Stromal cell of bone marrow (primary cell): Measurements from ENCODE around the gene SYNPO2L.

Experiments used
- DNase-seq: peaks from one replicate; pipeline ENCODE4 v3.0.0-alpha.2; 2012; ENCODE audit warnings: low read depth

Gene SYNPO2L

GRCh38 chr10:73649876-73650536 lies 5.8 kb downstream of the SYNPO2L start:
- DNase-seq: no peak

DNA sequence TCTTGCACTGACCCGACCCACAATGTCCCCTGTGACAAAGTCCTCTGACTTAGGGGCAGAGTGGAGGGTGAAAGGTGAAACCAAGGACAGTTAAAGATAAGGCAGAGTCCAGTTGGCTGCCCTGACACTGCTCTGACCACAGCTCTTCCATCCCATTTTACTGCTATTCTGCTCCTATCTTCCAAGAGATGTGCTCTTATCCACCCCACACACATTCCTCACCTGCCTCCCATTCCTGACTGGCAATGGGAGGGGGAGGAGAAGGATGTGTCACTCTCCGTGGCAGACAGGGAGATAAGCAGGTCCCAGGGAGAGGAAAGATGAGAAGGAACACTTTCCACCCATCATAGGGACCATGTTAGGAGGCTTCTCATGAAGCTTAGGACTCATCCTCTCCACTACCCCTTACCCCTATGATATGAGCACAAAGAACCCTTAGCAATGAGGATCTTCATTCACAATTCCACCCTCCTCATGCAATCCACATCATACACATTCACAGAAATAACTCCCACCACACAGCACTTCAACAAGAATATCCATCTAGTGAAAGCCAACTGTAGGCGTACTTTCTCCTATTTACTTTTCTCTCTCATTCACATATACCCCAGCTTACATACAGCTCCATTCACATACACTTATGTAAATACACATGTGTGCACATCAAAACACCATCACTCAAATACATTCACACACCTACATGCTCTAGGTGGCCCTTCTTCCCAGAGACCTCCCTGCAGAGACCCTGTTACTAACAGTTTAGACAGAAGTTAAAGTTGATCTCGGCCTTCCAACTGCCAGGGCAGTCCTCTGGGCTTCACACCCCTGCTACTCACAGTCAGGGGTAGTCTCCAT lies 6.6 kb downstream of the SYNPO2L start:
- no peak for DNase-seq

DNA sequence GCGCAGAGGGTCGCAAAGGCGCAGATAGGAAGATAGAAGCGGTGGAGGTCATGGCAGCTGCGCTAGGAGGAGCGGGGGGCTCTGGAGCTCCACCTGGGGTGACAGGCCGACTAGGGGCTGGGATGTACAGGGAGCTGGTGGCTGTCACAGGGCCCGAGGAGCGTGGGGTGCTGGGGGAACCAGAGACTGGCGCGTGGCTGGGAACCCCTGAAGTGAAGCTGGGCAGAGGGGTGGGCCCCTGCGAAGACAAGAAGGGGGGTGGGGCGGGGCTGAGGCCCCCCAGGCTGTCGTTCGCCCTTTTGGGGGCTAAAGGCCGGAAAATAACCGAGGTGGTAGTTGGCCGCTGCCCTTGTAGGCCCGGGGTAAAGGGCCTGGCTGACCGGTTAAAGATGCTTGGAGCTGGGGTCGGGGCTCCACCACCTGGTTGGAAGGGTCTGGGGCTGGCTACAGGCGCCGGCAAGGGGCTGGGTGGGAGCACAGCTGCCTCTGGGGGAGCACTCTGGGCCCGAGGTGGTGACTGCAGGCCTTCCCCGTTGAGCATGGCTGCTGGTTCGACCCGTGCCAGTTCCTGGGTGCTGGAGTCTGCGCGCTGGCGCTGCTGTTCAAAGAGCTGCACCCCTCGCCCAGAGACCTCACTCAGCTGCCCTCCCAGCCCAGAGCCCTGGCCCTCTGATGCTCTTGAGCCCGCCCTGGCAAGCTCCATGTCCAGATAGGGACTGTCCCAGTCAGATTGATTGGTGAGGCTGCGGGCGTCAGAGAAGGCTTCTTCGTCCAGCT lies 7.8 kb downstream of the SYNPO2L start:
- no peak for DNase-seq

DNA sequence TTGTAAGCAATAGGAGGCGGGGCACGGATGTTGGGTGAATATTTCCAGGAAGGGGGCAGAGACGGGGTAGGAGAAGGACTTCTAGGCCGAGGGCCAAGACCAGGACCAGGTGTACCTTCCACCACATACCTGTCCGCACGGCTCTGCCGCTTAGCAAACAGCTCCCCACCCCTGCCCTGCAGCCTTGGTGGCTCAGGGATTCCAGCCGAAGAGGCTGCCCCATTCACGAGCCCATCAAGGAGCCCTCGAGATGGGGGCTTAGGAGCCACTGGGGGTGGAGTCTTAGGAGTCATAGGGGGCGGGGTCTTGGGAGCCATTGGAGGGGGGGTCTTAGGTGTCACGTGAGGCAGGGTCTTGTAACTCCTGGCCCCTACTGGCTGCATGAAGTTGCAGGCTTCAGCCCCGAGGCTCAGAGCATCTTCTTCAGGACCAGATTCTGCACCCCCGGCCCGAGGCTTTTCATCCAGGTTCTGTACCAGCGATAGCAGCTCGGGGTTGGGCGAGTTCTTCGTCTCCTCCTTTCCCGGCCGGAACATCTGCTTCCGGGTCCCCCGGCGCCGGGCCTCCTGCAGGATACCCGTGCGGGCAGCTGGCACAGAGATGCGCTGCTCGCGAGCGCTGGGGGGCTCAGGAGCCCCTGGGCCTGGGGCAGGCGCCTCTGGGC lies 8.5 kb downstream of the SYNPO2L start:
- peak; percentile 4 for DNase-seq

DNA sequence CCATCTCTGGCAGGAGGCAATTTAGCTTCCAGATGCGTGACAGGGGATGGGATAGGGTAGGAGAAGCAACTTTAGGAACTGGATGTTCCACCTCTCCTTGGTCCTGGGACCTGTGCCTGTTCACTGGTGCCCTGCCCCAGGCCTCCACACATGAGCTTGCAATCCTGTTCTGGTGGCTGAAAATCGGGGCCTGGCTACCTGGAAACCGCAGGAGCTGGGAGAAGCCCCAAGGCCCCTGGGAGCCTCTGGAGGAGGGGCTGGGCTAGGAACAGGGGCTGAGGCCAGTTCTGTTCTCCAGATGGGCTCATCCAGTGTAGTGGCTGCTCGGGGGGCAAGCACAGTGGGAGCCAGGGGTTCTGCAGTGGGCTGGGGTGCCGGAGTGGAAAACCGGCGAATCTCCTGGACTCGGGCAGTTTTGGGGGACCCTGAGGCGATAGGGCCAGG lies 9.2 kb downstream of the SYNPO2L start:
- DNase-seq: no peak

DNA sequence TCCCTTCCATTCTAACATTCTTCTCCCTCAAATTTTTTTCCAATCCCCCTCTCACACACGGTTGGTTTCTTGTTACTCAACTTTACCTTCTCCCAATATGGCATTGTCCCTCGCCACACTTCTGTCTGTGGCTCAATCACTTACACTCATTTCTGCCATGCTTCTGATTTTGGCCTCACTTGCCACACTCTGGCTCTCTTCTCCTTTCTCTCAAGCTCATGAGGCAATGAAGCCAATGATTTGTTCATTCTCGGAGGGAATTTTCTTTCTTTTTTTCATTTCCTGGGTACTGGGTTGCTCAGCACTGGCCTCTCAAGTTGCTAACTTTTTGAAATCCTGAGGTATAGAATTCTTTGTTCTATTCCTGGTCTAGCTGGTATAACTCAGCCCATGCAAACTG lies 10.6 kb downstream of the SYNPO2L start:
- no peak for DNase-seq

GRCh38 chr10:73644767-73645166 lies 11.1 kb downstream of the SYNPO2L start:
- no peak for DNase-seq

DNA sequence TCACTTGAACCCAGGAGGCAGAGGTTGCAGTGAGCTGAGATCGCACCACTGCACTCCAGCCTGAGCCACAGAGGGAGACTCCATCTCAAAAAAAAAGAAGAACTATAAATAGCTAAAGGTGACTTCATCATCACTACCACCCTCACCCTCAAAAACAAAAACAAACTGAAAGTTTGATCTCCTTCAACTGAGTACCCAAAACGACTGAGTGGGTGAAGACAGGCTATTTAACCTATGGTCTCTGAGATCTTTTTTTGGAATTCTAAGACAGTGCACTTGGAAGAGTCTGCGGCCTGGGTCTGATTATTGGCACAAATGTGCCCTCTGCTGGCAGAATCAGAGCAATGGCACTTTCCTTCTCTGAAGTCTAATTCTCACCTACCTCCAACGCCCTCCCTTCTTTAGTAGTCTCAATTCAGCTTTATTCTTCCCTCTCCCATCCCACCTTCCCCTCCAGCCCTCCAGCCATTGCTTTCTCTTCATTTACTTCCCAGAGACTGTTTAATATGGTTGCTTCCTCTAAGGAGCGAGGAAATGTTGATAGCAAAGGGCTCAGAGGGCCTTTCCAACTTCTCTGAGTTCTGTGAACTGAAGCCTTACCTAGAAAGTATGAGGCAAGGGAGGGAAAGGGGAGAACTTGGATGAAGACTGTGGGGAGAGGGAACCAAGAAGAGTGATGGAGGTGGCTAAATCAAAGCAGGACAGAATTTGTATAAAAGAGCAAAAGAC lies 11.7 kb downstream of the SYNPO2L start:
- peak; percentile 51 for DNase-seq

DNA sequence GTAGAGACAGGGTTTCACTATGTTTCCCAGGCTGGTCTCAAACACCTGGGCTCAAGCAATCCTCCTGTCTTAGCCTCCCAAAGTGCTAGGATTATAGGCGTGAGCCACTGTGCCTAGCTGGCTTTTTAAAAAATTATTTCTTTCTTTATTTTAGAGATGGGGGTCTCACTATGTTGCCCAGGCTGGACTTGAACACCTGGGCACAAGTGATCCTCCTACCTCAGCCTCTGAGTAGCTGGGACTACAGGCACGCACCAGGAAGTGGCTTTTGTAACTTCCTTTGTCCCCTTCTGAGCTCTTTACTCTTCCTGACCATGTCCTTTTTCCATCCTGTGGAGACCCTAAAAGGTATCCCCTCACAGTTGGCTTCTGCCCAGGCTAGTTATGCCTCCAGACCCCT lies 12.5 kb downstream of the SYNPO2L start:
- no peak for DNase-seq

DNA sequence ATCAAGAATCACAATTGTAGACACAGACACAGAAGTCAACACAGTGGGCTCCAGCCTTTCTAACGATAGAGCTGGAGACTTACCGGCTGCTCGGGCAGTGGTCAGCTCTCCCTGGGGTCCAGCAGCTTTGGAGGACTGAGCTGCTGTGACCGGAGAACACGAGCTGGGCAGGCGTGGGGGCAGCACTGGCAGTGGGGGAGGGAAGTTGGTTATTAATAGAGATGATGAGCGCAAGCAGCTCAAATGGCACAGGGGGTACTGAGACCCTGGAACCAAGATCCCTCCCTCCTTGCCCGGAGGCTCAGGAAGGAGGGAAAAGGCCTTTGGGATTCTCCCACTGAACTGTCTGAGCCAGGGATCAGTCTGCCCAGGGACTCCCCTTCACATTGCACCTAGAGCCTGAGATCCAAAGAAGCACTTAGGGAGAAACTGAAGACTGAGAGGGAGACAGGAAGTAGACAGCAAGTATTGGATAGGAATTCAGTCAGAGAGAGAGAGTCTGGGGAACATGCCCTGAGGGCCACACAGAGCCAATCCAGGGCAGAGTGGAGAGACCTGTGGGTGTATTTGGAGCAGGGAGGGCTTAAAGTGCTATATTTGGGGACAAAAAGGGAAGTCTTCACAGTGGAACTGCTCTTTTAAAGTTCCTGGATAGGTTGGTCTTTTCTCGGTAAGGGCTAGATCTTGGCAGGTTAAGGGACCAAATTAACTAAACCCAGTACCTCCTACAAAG lies 14.3 kb downstream of the SYNPO2L start, which contains the start of gene MYOZ1:
TSS of gene MYOZ1 (minus strand) at position 147 of the 733 bp plus-strand sequence. CDS start 1,457 bp downstream, outside the sequence.
- no peak for DNase-seq

DNA sequence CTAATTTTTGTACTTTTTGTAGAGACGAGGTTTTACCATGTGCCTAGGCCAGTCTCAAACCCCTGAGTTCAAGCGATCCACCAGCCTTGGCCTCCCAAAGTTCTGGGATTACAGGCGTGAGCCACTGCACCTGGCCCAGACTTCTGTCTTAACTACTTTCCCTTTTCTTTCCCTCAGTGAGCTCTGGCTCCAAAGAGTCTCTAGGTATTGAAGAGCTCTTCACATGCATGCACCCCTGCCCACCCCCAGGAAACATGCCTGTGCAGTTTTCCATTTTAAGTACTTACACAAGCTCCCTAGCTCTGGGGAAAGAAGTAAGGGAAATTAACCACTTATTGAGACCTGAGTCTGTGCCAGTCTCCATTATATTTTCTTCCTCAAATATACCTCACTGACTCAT lies 16.5 kb downstream of the SYNPO2L start:
- DNase-seq: no peak

- no peak for DNase-seq
Measured at GRCh38 chr10:73635781-73636180, 20.0 kb downstream of the SYNPO2L start.

- no peak for DNase-seq
Measured at GRCh38 chr10:73634421-73634820, 21.4 kb downstream of the SYNPO2L start.

DNA sequence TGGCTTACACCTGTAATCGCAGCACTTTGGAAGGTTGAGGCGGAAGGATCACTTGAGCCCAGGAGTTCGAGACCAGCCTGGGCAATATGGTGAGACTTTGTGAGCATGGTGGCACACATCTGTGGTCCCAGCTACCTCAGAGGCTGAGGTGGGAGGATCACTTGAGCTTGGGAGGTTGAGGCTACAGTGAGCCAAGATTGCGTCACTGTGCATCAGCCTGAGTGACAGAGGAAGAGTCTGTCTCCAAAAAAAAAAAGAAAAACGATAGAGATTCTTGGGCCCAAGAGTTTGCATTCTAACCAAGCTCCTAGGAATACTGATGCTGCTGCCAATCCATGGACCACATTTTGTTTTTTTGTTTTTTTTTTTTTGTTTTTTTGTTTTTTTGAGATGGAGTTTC lies 26.7 kb downstream of the SYNPO2L start:
- no peak for DNase-seq

GRCh38 chr10:73628405-73628804 lies 27.4 kb downstream of the SYNPO2L start:
- no peak for DNase-seq

GRCh38 chr10:73627300-73627699 lies 28.5 kb downstream of the SYNPO2L start:
- no peak for DNase-seq

DNA sequence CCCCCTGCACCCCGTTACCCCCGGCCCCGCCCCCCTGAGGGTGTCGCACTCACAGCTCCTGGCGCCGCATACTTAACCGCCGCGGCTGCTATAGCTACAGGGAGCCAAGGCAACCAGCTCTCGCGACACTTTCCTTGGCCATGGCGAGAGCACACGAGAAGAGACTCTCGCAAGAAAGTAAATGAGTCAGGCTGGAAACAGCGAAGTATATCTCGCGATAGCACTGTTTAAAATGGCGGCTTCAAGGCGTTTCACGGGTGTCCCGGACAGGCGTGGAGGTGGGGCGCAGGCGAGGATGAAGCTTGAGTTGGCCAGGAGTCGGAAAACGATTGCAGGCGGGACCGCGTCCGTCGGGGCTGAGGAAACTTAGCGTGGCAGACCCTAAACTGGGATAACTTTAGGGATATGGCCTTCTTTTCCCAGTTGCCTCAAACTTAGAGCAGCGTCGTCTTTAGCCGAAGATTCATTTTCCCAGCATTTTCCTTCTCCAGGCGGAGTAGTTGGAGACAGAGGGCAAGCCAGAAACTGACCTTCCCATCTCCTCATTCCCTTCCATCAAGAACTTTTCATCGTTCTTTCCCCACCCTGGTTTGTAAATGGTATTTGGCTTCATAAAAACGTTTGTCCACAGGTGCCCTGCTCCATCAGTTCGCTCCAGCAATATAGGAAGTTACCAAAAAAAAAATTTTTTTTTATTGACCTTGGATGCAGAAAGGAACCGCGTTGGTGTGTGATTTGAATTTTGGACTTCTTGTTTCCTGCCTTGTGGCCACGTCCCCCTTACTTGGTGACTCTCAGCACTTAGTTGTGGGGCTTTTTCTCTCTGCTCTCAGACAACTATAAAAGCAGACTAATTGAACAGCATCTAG lies 29.7 kb downstream of the SYNPO2L start:
- peak; percentile 98 for DNase-seq

DNA sequence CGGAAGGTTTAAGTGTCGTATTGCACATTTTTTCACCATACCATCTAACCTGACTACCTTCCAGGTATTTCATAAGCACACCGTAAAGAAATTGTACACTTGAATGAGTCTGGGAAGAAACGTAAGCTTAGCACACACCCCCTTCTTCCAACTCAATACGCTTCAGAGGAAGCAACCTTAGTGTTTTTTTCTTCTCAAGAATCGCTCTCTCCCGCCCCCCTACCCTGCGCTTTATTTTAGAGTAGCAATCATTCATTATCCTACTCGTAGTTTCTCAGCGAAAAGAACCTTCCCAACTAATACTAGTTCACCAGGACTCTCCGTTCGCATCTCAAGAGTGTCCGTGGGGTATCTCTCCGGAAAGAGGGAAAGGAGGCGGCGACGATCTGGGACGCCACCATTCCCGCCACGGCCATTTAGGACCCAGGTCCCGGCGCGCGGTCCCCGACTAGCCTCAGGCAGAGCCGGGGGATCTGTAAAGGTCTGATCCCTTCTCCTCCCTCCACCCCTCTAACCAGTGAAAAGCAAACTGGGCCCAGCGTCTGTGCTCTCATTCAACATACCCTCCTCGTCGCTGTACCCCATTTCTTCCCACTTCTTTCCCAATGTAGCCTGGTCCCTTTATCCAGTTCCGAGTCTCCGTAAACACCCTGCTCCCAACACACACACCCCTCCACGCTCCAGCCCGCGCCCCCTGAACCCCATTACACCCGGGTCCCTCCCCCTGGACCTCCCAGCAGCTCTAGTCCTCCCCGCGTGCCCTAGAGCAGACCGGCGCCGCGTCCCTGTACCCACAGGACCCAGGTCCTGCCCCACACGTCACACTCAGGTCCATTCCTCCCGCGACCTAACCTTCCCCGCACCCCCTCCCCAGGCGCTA lies 30.6 kb downstream of the SYNPO2L start:
- DNase-seq: peak; percentile 7

GRCh38 chr10:73623056-73623455 lies 32.8 kb downstream of the SYNPO2L start:
- no peak for DNase-seq
